Measurements from ENCODE around the gene OSBP2. TPM values are rescaled to one million over a fixed set of nuclear protein-coding genes. Genes with fewer than 3 reads are reported as not detected.

OSBP2 gene
- total and polyA plus RNA-seq, 2 of the 13 experiments (the other 11 are each of a cell fraction or from before 2014, with no cell fraction given) = 5.0 to 7.7 TPM

DNA sequence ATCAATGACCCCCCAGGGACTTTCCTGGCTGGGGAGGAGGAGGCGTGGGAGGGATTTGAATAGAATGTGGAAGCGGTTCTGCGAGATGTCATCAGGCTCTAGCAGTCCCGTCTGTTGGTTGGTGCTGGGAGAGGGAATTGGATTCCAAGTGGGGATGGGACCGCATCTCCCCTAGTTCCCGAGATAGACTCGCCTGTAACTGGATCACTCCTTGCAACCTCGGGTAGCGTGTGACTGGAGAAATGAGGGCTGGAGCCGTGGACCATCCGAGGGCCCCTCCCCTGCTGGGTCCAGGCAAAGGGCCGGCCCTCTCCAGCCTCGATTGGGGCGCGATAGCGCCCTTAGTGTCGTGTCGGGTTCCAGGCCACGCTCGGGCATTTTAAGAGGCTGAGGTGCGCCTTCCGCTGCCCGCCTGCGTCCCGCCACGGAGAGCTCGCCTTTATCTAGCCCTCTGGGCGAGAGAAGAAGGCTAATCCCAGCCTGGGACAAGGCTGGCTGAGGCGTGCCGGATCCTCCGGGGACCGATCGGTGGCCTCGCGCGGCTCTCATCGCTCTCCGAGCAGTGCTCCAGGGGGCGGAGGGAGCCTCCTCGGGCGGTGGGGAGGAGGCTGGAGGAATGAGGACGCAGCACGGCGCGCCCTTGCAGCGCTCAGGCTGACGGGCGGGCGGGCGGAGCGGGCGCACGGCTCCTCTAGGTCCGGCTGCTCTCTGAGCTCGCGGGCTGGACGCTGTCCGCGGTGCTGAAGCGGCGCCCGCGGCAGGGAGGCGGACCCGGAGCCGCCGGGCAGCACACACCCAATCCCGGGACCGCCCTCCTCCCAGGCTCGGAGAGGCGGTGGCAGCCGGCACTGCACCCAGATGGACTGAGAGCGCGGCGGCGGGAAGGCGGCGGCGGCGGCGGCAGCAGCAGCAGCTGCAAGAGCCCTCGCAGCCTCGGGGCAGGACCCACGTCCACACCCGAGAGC is 107.8 kb downstream of the OSBP2 start (continued):
- peak; percentile 61; the same call in 1 of the 2 replicates for TF ChIP-seq ZNF629 (CRISPR knock-in tag; conservative IDR thresholded peaks at IDR 0.05)
- no peak for TF ChIP-seq HCFC1 (IDR thresholded peaks at IDR 0.05; ENCODE audit: low read depth, low read length)
- peak; percentile 98 for TF ChIP-seq ZSCAN9 (CRISPR knock-in tag; IDR thresholded peaks at IDR 0.05; ENCODE audit: borderline replicate concordance)
- TF ChIP-seq RELA (CRISPR knock-in tag; IDR thresholded peaks at IDR 0.05) = peak; percentile 94
- peak; percentile 90; the same call in 1 of the 2 replicates for TF ChIP-seq E2F2 (CRISPR knock-in tag; IDR thresholded peaks at IDR 0.05; ENCODE audit: borderline replicate concordance)
- TF ChIP-seq, protein P1, sequence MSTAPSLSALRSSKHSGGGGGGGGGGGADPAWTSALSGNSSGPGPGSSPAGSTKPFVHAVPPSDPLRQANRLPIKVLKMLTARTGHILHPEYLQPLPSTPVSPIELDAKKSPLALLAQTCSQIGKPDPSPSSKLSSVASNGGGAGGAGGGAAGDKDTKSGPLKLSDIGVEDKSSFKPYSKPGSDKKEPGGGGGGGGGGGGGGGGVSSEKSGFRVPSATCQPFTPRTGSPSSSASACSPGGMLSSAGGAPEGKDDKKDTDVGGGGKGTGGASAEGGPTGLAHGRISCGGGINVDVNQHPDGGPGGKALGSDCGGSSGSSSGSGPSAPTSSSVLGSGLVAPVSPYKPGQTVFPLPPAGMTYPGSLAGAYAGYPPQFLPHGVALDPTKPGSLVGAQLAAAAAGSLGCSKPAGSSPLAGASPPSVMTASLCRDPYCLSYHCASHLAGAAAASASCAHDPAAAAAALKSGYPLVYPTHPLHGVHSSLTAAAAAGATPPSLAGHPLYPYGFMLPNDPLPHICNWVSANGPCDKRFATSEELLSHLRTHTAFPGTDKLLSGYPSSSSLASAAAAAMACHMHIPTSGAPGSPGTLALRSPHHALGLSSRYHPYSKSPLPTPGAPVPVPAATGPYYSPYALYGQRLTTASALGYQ (CRISPR knock-in tag; IDR thresholded peaks at IDR 0.05) = peak; percentile 84
- 0 out of 2 replicates have a peak, but pooled peaks have one; percentile 45 for TF ChIP-seq ZNF850 (CRISPR knock-in tag; conservative IDR thresholded peaks at IDR 0.05)
- TF ChIP-seq CCAR2 (optimal IDR thresholded peaks at IDR 0.05; ENCODE audit: low read depth, low read length) = no peak
- peak; percentile 99 for TF ChIP-seq ETV6 (CRISPR knock-in tag; conservative IDR thresholded peaks at IDR 0.05)
- peak; percentile 90; the same call in 1 of the 2 replicates for TF ChIP-seq ZNF253 (CRISPR knock-in tag; IDR thresholded peaks at IDR 0.05; ENCODE audit: borderline replicate concordance)
- peak; percentile 41 for TF ChIP-seq NFYB (CRISPR knock-in tag; IDR thresholded peaks at IDR 0.05)
- TF ChIP-seq ZNF34 (CRISPR knock-in tag; IDR thresholded peaks at IDR 0.05; ENCODE audit: borderline replicate concordance) = no peak
- TF ChIP-seq MED8 (CRISPR knock-in tag; IDR thresholded peaks at IDR 0.05; ENCODE audit: insufficient replicate concordance) = no peak
- TF ChIP-seq ZBTB25 (CRISPR knock-in tag; IDR thresholded peaks at IDR 0.05) = peak; percentile 95
- TF ChIP-seq ZNF274 (CRISPR knock-in tag; IDR thresholded peaks at IDR 0.05) = peak; percentile 99
- no peak for TF ChIP-seq ZUFSP (CRISPR knock-in tag; IDR thresholded peaks at IDR 0.05; ENCODE audit: borderline replicate concordance)
- peak; percentile 71; the same call in 1 of the 2 replicates for TF ChIP-seq ETV5 (CRISPR knock-in tag; IDR thresholded peaks at IDR 0.05; ENCODE audit: borderline replicate concordance)
